Neural cell (in vitro differentiated cells): ENCODE measurements around the gene CXXC4. TPM values are rescaled to one million over a fixed set of nuclear protein-coding genes. Genes with fewer than 3 reads are reported as not detected.

ENCODE experiments used
- H2AFZ ChIP-seq: fragments of 200-600, 300-800 bp; sonication (generic), shearing (Covaris generic); 2 replicates; pipeline ENCODE4 v1.6.0; 2014; ENCODE audit warnings: low read depth, mild to moderate bottlenecking, antibody characterized with exemption, low read length, moderate library complexity
- H3F3A ChIP-seq: fragments of 200-600 bp; shearing (Covaris generic); 2 replicates; pipeline ENCODE4 v1.6.1; 2016; ENCODE audit warnings: mild to moderate bottlenecking, moderate library complexity, mixed read lengths, antibody characterized with exemption, low read length; ENCODE audit not compliant: insufficient read depth, poor library complexity, severe bottlenecking
- H3K27ac ChIP-seq: fragments of 200-600, 300-800 bp; sonication (generic), shearing (Covaris generic); 2 replicates; pipeline ENCODE4 v1.5.1; 2014; ENCODE audit warnings: mild to moderate bottlenecking, low read length, moderate library complexity
- H3K27me3 ChIP-seq: fragments of 300-800, 200-600 bp; sonication (generic), shearing (Covaris generic); 2 replicates; pipeline ENCODE4 v1.6.0; 2014; ENCODE audit warnings: mild to moderate bottlenecking, low read depth, low read length, moderate library complexity; ENCODE audit not compliant: insufficient read depth
- H3K36me3 ChIP-seq: fragments of 300-800, 200-600 bp; sonication (generic), shearing (Covaris generic); 2 replicates; pipeline ENCODE4 v1.5.1; 2014; ENCODE audit warnings: mild to moderate bottlenecking, antibody characterized with exemption, low read length, moderate library complexity; ENCODE audit not compliant: insufficient read depth
- H3K4me2 ChIP-seq: fragments of 300-800, 200-600 bp; sonication (generic), shearing (Covaris generic); 2 replicates; pipeline ENCODE4 v1.6.0; 2014; ENCODE audit warnings: mild to moderate bottlenecking, low read length
- H3K4me3 ChIP-seq: fragments of 300-800, 200-600 bp; sonication (generic), shearing (Covaris generic); 2 replicates; pipeline ENCODE4 v1.5.1; 2014; ENCODE audit warnings: mild to moderate bottlenecking, low read length, moderate library complexity
- H3K79me2 ChIP-seq: fragments of 200-600 bp; shearing (Covaris generic); replicated peaks from 2 replicates; pipeline ENCODE4 v1.6.0; 2014; ENCODE audit warnings: mild to moderate bottlenecking, low read length, moderate library complexity; ENCODE audit not compliant: insufficient read depth
- H3K9ac ChIP-seq: fragments of 300-800, 200-600 bp; sonication (generic), shearing (Covaris generic); 2 replicates; pipeline ENCODE4 v1.6.1; 2016; ENCODE audit warnings: mild to moderate bottlenecking, low read length, mixed read lengths
- H3K9me2 ChIP-seq: fragments of 200-600 bp; shearing (Covaris generic); 2 replicates; pipeline ENCODE4 v1.6.1; 2016; ENCODE audit warnings: mild to moderate bottlenecking, low read length, mixed read lengths; ENCODE audit not compliant: insufficient read depth
- H3K9me3 ChIP-seq: fragments of 200-600, 300-800 bp; sonication (generic), shearing (Covaris generic); 2 replicates; pipeline ENCODE4 v1.6.1; 2016; ENCODE audit warnings: mild to moderate bottlenecking, mixed run types, low read length, moderate library complexity, mixed read lengths
- H4K20me1 ChIP-seq: fragments of 200-600 bp; shearing (Covaris generic); 2 replicates; pipeline ENCODE4 v1.6.1; 2016; ENCODE audit warnings: mild to moderate bottlenecking, mixed run types; ENCODE audit not compliant: insufficient read depth
- EP300 ChIP-seq: fragments of 450-650 bp; conservative IDR thresholded peaks from 2 replicates; pipeline ENCODE4 v1.6.1; 2014; ENCODE audit warnings: antibody characterized with exemption, mild to moderate bottlenecking, moderate library complexity; ENCODE audit not compliant: poor library complexity, severe bottlenecking
- EZH2 ChIP-seq: fragments of 200-600, 300-800 bp; shearing (Covaris generic), sonication (generic); IDR thresholded peaks from 2 replicates; pipeline ENCODE4 v1.6.1; 2014; ENCODE audit warnings: antibody characterized with exemption, low read length, borderline replicate concordance, mild to moderate bottlenecking; ENCODE audit not compliant: insufficient read depth, poor library complexity, severe bottlenecking
- MXI1 ChIP-seq: fragments of 450-650 bp; conservative IDR thresholded peaks from 2 replicates; pipeline ENCODE4 v1.6.1; 2014; ENCODE audit warnings: antibody characterized with exemption, mild to moderate bottlenecking; ENCODE audit not compliant: poor library complexity, severe bottlenecking
- POLR2AphosphoS5 ChIP-seq: IDR thresholded peaks from 2 replicates; pipeline ENCODE4 v1.6.1; 2012
- RAD21 ChIP-seq: fragments of 450-650 bp; conservative IDR thresholded peaks from 2 replicates; pipeline ENCODE4 v1.6.1; 2014; ENCODE audit warnings: antibody characterized with exemption, mild to moderate bottlenecking, moderate library complexity
- SMC3 ChIP-seq: fragments of 450-650 bp; conservative IDR thresholded peaks from 2 replicates; pipeline ENCODE4 v1.6.1; 2014; ENCODE audit warnings: antibody characterized with exemption, mild to moderate bottlenecking, moderate library complexity; ENCODE audit not compliant: poor library complexity
- TAF1 ChIP-seq: IDR thresholded peaks from 2 replicates; pipeline ENCODE4 v1.6.1; 2012; ENCODE audit warnings: low read depth
- polyA plus RNA-seq: library from polyadenylated mRNA; depleted of rRNA; stranded (reverse); fragments of >200 nt; gene quantifications from 2 replicates; pipeline ENCODE4 v1.2.3, GENCODE V29; 2014
- TF ChIP-seq, protein P1 (sequence below): fragments of 450-650 bp; IDR thresholded peaks from 2 replicates; pipeline ENCODE4 v1.5.1; 2014; ENCODE audit warnings: antibody characterized with exemption, mild to moderate bottlenecking, moderate library complexity; ENCODE audit not compliant: poor library complexity, severe bottlenecking
- TF ChIP-seq, protein P2 (sequence below): IDR thresholded peaks from 2 replicates; pipeline ENCODE4 v1.6.1; 2012; ENCODE audit warnings: borderline replicate concordance

The CXXC4 gene
- polyA plus RNA-seq, 1 donor from 2014 or later: 127 TPM

DNA sequence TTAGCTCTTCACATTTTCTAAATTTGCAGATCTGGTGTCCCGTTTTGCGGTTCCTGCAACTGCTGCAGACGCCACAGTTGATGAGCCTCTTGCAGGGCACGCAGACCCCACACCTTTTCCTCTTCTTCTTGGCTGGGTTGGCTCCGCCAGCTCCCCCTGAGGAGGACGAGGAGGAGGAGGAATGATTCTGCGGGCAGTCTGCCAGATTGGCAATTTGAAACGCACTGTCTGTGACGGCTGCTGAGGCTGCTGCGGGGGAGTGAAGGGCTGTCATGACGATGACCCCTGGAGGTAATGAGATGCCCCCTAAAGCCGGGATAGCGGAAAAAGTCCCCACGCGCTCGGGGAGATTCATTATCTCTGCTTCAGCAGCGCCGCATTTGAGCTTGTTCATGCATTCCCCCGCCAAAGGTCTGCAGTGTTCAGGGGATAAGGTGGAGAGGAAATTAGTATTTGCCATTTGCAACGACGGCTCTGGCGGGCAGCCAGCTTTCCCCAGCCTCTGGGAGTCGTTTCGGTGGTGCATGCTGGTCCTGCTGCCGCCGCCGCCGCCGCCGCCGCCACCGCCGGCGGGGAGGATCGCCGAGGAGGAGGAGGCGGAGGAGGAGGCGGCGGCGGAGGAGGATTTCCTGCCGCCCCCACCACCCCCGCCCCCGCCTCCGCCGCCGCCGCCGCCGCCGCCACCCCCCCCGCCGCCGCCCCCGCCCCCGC lies 3.8 kb downstream of the CXXC4 start:
- no peaks in the 10 kb centered on the region for H4K20me1 ChIP-seq
- no peaks in the 10 kb centered on the region for H3K9me2 ChIP-seq
- H3K27me3 ChIP-seq: no peaks in the 10 kb centered on the region
- no peak overlapping the region for H2AFZ ChIP-seq
- no peaks in the 10 kb centered on the region for H3K36me3 ChIP-seq
- H3K9me3 ChIP-seq: no peaks in the 10 kb centered on the region
- H3K79me2 ChIP-seq: peaks cover 85% of the 10 kb centered on the region
- peak overlapping the region; percentile 96 for H3K27ac ChIP-seq
- H3K9ac ChIP-seq: peak overlapping the region; percentile 93
- H3K4me3 ChIP-seq: peak overlapping the region; percentile 79
- H3F3A ChIP-seq: peaks cover 28% of the 10 kb centered on the region
- H3K4me2 ChIP-seq: peak overlapping the region; percentile 99
- TF ChIP-seq, protein P1, sequence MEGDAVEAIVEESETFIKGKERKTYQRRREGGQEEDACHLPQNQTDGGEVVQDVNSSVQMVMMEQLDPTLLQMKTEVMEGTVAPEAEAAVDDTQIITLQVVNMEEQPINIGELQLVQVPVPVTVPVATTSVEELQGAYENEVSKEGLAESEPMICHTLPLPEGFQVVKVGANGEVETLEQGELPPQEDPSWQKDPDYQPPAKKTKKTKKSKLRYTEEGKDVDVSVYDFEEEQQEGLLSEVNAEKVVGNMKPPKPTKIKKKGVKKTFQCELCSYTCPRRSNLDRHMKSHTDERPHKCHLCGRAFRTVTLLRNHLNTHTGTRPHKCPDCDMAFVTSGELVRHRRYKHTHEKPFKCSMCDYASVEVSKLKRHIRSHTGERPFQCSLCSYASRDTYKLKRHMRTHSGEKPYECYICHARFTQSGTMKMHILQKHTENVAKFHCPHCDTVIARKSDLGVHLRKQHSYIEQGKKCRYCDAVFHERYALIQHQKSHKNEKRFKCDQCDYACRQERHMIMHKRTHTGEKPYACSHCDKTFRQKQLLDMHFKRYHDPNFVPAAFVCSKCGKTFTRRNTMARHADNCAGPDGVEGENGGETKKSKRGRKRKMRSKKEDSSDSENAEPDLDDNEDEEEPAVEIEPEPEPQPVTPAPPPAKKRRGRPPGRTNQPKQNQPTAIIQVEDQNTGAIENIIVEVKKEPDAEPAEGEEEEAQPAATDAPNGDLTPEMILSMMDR: peak; percentile 11
- TF ChIP-seq TAF1 (peak; percentile 47), EZH2 (no peak), POLR2AphosphoS5 (peak; percentile 56), MXI1 (no peak), RAD21 (peak; percentile 40), EP300 (no peak), SMC3 (peak; percentile 34)
- TF ChIP-seq, protein P2, sequence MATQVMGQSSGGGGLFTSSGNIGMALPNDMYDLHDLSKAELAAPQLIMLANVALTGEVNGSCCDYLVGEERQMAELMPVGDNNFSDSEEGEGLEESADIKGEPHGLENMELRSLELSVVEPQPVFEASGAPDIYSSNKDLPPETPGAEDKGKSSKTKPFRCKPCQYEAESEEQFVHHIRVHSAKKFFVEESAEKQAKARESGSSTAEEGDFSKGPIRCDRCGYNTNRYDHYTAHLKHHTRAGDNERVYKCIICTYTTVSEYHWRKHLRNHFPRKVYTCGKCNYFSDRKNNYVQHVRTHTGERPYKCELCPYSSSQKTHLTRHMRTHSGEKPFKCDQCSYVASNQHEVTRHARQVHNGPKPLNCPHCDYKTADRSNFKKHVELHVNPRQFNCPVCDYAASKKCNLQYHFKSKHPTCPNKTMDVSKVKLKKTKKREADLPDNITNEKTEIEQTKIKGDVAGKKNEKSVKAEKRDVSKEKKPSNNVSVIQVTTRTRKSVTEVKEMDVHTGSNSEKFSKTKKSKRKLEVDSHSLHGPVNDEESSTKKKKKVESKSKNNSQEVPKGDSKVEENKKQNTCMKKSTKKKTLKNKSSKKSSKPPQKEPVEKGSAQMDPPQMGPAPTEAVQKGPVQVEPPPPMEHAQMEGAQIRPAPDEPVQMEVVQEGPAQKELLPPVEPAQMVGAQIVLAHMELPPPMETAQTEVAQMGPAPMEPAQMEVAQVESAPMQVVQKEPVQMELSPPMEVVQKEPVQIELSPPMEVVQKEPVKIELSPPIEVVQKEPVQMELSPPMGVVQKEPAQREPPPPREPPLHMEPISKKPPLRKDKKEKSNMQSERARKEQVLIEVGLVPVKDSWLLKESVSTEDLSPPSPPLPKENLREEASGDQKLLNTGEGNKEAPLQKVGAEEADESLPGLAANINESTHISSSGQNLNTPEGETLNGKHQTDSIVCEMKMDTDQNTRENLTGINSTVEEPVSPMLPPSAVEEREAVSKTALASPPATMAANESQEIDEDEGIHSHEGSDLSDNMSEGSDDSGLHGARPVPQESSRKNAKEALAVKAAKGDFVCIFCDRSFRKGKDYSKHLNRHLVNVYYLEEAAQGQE: no peak

- Histone ChIP-seq H3K4me3 (peak overlapping the region; percentile 79), H3K79me2 (peaks cover 85% of the 10 kb centered on the region), H3K9me2 (no peaks in the 10 kb centered on the region), H3K27ac (peak overlapping the region; percentile 96), H4K20me1 (no peaks in the 10 kb centered on the region), H3F3A (peaks cover 28% of the 10 kb centered on the region), H3K36me3 (no peaks in the 10 kb centered on the region), H3K9ac (peak overlapping the region; percentile 93), H3K27me3 (no peaks in the 10 kb centered on the region), H3K9me3 (no peaks in the 10 kb centered on the region), H3K4me2 (peak overlapping the region; percentile 99), H2AFZ (no peak overlapping the region)
- TF ChIP-seq, protein P2: peak; percentile 24
- TF ChIP-seq, protein P1: no peak
- TF ChIP-seq RAD21: no peak
Observed at GRCh38 chr4:104490096-104490769, 4.5 kb downstream of the CXXC4 start.
